Medulla oblongata (tissue), 1 donor: ENCODE data around the gene RASAL2.

Experiments
- DNase-seq: peaks from one replicate; pipeline ENCODE4 v3.0.0-alpha.2; 2015; ENCODE audit errors: extremely low spot score

RASAL2 gene

DNA sequence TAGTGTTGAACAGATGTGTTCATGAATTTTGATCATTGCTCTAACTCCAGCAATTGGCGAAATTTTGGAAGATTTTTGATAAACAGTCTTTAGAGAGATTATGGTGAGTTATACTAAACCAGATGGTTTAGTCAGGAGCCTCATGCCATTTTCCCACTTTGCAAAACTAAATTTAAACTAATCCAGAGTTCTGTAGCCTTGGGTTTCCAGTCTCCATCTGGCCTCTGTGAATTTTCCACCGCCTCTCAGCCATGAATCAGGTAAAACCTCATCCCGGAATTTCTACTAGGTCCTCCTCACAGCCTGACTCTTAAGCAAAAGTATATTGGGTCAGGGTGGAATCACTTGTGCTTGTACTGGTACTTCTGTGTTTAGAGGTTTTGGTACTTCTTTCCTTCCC is 358.1 kb downstream of the RASAL2 start:
- no peak for DNase-seq

DNA sequence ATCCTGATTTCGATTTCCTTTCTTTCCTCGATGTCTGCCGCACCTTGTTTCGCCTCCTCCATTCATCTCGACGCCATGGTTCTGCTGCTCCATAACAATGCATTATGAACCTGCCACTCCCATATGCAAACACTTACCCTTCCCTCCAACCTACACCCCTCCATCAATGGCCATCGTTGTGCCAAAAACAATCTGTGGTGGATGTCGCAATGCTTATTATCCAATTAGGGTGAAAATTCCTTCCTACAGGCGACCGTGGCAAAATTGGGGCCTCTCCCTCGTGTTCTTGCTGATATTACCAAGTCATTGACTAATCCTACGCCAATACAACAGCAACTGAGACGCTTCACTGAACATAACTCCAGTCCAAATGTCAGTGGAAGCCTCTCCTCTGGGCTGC is 362.6 kb downstream of the RASAL2 start:
- no peak for DNase-seq

DNA sequence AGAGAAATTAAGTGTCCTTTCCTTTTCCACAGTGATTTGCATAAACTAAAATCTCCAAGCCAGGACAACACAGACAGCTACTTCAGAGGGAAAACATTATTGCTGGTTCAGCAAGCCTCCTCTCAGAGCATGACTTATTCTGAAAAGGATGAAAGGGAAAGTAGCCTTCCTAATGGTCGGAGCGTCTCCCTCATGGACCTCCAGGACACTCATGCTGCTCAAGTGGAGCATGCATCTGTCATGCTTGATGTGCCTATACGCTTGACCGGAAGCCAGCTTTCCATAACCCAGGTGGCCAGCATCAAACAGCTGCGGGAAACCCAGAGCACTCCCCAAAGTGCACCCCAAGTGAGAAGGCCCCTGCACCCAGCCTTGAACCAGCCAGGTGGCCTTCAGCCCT is 363.7 kb downstream of the RASAL2 start:
- no peak for DNase-seq

DNA sequence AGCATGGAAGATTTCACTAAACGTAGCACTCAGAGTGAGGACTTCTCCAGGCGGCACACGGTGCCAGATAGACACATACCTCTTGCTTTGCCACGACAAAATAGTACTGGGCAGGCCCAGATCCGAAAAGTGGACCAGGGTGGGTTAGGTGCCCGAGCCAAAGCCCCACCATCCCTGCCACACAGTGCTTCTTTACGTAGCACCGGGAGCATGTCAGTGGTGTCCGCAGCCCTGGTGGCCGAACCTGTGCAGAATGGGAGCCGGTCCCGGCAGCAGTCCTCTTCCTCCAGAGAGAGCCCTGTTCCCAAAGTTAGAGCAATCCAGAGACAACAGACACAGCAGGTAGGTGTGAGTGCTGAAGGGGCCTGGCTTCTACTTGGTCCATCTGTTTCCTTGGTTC is 364.3 kb downstream of the RASAL2 start:
- no peak for DNase-seq

DNA sequence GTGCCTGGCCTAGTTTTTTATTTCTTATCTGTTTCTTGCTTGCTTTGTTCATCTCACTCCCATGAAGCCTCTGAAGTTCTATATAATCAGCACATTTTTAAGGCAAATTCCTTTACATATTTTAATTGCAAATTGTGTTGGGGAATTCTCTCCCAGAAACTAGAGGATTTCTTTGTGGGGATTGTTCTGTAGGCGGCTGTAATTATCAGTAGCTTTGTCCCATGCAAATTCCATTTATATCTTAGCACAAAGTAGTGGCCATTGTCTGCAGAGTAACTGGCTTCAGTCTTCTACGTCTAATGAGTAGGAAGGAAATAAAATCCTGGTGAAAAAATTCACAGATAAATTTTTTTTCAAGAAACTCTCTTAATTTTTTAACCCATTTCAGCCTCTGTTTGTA is 367.2 kb downstream of the RASAL2 start:
- peak; percentile 13 for DNase-seq

DNA sequence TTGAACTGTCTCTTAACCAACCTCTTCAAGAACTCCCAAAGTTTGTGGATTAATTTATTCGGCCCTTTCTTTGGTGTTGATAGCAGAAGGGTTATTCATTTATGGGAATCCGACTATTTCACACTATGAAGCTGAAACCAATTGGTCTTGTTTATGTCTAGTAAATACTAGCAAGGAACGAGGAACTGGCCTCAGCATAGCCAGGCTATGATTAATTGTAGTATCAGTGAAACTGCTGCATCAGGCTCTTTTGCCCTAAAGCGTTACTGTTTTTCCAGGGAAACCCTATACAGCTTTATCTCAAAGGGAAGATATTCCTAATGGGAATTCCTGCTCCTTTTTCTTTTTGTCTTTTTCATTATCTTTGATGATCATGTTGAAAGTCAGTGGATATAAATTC is 367.8 kb downstream of the RASAL2 start:
- peak; percentile 6 for DNase-seq

DNA sequence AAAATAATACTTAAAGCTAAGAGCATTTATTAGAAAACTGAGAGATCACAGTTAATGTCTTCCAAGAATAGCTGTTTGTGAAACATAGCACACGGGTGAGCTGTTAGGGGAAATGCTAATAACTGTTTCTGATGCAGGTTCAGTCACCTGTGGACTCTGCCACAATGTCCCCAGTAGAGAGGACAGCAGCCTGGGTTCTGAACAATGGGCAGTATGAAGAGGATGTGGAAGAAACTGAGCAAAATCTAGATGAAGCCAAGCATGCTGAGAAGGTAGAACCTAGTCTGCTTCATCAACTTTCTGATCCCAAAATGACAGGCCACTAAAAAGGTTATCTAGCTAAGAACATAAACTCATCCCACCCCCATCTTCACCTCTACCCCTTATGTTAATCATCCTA is 370.2 kb downstream of the RASAL2 start:
- DNase-seq = no peak

DNA sequence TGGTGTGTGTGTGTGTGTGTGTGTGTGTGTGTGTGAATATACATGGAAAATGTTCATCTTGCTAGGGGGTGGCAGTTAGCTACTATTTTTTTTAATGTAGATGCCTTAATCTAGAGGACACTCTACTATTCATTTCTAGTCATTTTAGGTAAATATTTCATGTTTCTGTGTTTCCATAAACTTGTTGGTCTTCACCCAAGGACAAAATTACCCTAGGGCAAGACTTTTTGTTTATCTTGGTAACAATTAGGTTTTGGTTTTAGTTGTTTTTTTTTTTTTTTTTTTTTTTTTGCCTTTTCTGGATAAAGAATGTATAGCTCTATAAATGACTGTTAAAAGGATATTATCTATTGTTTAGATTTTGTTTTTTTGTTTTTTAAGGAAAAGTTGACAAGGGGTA is 370.7 kb downstream of the RASAL2 start:
- DNase-seq = no peak

DNA sequence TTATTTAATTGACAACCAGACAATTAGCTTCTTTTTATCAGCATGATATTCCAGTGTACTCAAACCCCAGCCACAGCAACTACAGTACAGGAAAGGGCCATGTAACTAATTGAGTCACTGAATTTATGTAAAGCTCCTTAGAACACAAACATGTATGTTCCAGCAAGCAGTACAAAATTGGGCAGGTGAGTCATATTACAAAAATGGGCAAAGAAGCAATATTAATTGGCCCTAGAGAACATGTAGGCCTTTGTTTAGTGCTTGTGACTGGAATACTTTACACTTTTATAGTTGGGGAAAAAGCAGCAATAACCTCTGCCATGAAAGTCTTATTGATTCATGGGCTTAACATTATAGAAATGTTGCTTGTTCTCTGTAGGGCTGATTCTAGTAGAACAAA is 371.1 kb downstream of the RASAL2 start:
- DNase-seq = no peak

DNA sequence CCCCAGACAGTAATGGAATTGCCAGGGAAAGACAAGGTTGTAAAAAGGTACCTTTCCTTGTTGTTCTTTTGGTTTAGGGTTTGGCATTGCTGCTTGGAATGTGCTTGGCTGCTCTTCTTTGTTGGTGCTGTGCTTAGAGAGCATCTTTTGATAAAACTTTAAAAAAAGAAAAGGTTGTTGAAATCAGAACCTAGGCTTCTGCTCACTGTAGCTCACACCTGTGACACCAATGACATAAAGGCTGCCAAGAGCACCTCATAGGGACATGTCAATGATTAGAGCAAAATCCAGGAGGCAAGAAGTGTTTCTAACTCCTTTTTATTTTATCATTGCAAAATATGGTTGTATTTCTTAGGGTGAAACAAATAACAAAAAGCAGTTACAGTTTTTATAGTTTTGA is 373.9 kb downstream of the RASAL2 start:
- no peak for DNase-seq

DNA sequence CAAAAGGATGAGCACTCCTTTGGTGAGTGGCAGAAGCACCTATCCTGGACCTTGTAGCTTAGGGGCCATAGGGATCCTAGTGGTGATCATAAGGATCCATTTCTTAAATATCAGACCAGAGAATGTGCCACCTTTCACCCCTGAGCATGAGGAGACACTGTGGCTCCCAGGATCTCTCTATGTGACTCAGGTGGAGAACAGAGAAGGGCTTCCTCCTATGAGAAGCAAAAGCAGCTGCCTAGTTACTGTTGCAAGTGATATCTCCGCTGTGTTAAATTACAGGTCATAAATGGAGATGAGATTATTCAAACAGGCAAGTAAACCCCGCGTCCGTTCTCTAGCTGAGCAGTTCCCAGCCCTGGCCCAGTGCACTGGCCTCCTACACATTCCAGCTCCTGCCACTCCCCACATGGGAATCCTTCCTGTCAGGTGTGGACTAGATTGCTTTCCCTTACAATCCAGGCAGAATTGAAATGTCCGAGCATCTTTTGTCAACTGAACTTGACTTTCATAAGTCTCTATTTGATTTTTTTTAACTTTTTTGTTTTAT is 376.6 kb downstream of the RASAL2 start:
- DNase-seq = no peak

DNA sequence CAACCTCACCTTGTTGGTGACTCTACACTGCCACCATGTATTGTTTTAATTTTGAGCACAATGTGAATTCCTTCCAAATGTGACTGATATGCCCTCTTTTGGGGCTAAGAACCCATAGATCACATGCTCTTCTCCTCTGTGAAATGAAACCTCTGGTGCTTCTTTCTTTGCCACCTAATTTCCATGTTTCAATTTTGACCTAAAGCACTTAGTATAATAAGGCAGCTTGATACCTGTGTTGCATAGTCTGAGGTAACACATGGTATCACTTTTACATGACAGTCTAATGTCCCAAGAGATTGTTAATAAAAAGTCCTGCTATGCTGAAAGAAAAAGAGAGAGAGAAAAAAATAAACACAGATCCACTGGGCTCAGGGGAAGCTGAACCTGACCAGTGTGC is 378.6 kb downstream of the RASAL2 start:
- DNase-seq = no peak

DNA sequence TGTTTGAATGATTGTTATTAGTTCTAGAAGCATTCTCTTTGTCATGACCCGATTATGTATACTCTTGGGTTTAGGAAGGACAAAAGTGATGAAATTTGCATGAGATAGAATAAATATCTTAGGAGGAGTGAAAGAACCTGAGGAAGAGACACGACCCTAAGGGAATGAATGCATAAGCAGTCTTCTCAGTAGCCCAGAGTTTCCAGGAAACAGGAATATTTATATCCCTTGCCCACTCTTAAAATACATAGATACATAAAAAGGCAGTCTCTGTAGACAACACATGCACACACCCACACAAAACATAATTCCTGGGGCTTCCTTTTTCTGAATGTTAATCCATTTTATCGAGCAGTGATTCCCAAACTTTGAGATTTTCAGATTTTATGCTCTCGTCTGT is 383.5 kb downstream of the RASAL2 start:
- no peak for DNase-seq

DNA sequence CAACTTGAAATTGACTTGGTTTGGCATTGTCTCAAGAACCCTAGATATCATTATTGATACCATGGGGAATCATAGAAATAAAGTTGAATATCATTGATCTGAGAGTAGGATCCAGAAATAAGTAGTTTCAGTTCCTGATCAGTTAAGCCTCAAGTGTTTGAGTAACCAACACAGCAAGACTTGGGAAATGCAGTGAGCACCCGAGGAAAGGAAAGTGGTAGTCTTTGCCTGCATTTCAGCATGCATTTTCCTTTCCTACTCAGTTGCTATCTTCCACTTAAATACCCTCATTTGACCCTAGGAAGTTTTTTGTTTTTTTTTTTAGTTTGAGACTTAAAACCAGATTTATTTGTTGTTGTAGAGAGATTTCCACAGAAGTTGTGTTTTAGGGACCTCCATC is 383.9 kb downstream of the RASAL2 start:
- DNase-seq = no peak

DNA sequence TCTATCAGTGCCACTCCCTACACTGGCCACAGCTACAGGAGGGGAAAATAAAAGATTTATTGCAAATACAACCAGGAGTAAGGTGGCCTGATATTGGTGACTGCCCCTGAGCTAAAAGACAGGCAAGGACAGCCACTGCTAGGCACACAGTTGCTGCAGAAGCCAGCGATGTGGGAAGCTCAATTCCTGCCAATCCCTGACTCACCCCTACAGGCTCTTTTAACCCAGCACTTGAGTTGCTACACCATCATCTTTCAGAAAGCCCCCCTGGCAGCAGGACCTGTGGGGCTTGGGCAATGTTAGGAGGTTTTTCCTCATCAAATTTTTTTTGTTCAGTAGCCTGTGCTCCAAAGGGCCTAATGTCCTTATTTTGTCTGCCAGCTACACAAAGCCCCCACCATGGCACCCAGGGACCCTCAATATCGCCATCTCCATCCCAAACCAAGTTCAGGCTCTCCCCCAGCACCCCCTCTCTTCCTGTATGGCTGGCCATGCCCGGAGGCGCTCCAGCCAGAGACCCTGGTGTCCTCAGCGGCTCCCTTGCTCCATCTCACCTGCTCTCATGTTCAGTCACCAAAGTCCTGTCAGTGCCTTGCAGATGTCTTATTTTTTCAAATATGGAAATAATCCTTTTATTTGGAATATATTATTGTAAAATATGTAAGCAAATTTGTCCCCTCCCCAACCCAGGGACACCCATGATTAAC is 389.5 kb downstream of the RASAL2 start:
- no peak for DNase-seq

DNA sequence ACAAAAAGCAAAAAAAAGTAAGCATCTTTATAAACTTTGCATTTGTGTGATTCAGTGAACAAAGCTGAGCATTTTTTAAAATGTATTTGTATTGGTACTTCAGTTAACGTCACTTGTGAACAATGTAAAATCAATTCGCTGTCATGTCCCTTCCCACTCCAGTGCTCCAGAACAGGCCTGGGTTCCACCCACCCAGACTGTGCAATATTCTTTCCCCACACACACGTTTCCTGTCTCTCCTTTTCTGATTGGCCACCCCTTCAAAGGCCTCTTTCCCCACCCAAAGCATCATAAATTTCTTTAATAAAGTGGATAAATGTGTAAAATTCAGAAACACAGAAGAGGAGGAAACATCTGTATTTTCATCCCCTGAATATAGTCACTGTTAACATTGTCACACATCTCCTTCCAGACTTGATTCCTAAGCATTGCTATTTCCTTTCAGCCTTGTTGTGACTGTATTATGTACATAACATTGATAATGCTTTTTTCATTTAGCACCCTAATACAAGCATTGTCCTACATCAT is 390.9 kb downstream of the RASAL2 start:
- no peak for DNase-seq

DNA sequence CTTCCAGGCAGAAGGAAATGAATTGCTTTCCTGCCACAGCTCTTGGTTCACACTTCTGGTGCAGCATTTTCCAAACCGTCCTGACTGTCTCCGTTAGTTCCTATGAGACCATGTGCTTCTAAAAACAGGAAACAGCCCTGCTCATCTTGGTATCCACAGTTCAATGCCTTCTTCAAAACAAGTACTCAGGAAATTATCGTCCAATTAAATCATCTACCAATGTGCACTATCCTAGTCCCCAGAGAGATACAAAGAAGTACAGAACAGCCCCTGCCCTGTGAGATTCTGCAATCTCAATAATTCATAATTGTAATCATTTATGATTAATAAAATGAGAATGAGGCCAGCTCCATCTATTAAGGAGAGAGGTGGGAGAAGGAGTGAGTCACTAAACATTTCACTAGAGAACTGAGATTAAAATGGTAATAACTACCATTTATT is 391.7 kb downstream of the RASAL2 start:
- DNase-seq = no peak

DNA sequence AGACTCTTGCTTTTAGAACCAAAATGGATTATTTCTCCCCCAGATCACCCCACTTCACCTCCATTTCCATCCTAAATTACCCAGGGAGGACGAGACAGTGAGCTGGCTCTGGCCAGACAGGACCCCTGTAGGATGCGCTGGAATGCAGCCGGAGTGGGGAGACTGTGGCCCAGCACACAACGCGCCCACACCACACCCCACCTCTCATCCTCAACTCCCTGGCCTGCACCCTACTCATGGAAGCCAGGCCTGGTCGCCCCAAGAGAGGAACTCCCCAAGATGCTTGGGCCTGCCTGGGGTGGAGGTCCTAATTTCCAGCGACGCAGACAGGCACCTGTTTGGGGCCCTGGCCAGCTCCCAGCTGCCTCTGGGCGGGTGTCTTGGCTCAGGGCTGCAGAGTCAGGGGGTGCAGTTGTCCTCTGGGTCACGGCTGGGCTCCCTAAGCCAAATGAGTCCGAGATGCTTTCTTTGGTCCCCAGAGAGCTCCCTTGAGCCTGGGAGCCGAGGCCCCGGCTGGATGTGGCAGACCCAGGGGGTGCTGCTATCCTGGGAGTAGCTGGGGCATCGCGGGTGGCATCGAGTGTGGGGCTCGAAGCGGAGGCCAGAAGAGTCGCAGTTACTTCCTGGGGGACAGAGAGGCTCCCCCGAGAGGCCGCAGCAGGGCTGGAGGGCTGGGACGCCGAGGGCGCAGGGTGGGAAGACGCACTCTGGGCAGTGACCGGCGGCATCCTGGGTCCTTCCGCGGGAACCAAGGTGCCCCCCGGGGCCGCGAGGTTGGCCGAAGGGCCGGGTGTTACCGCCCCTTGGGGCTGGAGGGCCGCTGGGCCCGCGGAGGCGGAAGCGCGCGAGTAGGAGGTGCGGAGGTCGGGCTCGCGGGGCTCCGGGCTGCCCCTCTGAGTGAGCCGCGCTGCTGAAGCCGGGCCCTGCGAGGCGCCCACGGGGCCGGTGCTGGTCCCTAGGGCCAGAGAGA is 392.5 kb downstream of the RASAL2 start:
- no peak for DNase-seq

DNA sequence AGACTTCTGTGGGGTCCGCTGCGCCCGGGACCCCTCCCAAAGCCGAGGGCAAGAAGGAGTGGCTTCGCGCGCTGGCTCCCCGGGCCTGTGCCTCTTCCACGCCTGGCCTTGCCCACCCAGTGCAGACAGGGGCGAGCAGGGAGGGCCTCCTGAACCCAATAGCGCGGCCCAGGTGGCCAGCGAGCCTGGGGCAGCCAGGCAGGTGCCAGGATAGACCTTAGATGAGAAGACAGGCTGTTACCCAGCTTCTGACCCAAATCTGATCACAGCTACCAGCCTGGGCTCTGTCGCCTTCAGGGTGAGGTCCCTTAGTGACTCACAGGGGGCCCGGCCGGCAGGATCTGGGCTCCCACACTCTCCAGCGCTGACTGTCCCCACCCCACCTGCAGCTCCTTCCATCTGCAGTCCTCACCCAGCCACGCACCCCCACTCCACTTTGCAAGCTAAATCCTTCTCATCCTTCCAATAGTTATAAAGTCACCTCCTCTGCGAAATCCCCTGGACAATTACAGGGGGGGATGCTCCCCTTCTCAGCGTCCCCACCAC is 393.2 kb downstream of the RASAL2 start:
- DNase-seq = no peak

DNA sequence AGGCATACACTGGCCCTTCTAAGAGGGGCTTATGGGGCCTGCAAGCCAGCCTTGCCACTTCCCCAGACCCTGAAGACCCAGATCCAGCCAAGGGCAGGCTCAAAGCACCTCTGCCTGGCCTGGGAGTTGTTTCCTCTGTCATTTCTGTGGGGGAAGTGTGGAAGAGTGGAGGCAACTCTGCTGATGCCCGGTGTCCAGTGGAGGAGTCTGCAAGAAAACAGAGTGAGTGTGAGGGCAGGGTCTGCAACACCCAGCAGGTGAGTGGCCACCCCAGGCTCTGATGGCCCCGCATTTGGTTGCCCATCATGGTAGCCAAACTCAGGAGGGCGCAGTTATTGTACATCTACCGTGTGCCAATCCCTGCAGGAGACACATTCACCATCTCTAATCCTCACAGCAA is 394.5 kb downstream of the RASAL2 start:
- no peak for DNase-seq

DNA sequence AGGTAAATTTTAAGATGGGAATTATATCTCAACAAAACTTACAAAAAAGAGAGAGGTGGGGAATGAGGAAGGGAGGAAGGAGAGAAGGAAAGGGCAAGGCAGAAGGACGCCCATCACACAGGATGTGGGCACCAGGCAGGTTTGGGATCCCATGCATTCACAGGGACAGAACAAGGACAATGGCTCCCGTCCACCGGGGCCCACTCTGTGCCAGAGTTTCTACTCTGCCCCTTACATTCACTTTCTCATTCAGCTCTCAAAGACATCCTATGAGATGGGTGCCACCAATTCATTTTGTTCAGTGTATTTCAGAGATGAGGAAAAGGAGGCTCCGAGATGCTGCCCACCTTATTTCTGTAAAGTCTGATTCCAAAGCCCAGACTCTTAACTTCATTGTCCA is 395.5 kb downstream of the RASAL2 start:
- no peak for DNase-seq

DNA sequence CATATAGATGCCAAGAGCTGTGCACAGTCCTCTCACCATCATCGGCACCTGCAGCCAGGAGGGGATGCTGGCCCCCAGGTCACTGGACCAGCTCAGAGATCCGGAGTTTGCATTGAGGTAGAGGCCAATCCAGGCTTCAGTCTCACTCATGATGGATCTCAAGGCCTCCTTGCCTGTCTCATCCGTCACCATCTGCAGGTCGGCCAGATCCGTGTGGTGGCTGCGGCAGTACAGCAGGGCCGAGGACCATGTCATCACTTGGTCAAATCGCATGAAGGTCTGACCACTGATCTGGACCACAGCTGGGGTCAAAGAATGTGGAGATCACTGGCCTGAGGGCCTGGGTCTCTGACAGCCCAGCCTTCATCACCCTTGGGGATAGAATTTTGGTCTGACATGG is 396.2 kb downstream of the RASAL2 start:
- no peak for DNase-seq
